ENCODE data around the gene AACS. TPM values are rescaled to one million over a fixed set of nuclear protein-coding genes. Genes with fewer than 3 reads are reported as not detected.

Gene AACS
- total and polyA plus RNA-seq, 4 donors = 3.4 to 13.6 (median 7.3) TPM

- TF ChIP-seq CTCF (IDR thresholded peaks at IDR 0.05; ENCODE audit: low read depth, low read length, missing input control) = no peak
- TF ChIP-seq YY1 (IDR thresholded peaks at IDR 0.05) = no peak
- no peak for TF ChIP-seq EGR1 (IDR thresholded peaks at IDR 0.05; ENCODE audit: low read depth in 2 of 2)
- no peak for TF ChIP-seq ATF3 (IDR thresholded peaks at IDR 0.05)
These were observed 123.8 kb downstream of the AACS start (continued) for GRCh38 chr12:125189015-125189414.

GRCh38 chr12:125189502-125189901 lies 124.3 kb downstream of the AACS start:
- Histone ChIP-seq H3K27me3 (ENCODE audit: control insufficient read depth in 4 of 4, insufficient read depth in 4 of 4, low read length in 3 of 4) (peaks cover 2 to 17% (median 7%) of the 10 kb centered on the region in 4 donors), H3K4me3 (ENCODE audit: low read depth in 1 of 3, low read length in 3 of 3) (no peak overlapping the region), H3K4me1 (ENCODE audit: control insufficient read depth in 4 of 4, insufficient read depth in 4 of 4, low read length in 3 of 4) (peaks cover 0 to 18% (median 6%) of the 10 kb centered on the region in 4 donors), H3K9me3 (ENCODE audit: control insufficient read depth in 4 of 4, low read length in 3 of 4) (no peaks in the 10 kb centered on the region), H3K36me3 (ENCODE audit: control insufficient read depth in 4 of 4, insufficient read depth in 3 of 4, low read depth in 1 of 4, low read length in 3 of 4) (no peaks in the 10 kb centered on the region), H3K27ac (ENCODE audit: low read depth in 1 of 2, low read length in 2 of 2) (no peak overlapping the region), H3K9ac (ENCODE audit: low read depth in 1 of 2, low read length in 2 of 2) (no peak overlapping the region)
- no peak for TF ChIP-seq GABPA (IDR thresholded peaks at IDR 0.05 in 1 of 2, conservative IDR thresholded peaks at IDR 0.05 in 1 of 2)
- DNase-seq (ENCODE audit: low spot score) = no peak
- 18% methylated on average over 8 of the region's 8 CpGs for WGBS

GRCh38 chr12:125191361-125192087 lies 126.3 kb downstream of the AACS start:
- TF ChIP-seq SP1 (IDR thresholded peaks at IDR 0.05) (no peak), NR2F2 (IDR thresholded peaks at IDR 0.05) (no peak), FOXA1 (IDR thresholded peaks at IDR 0.05) (no peak), RAD21 (IDR thresholded peaks at IDR 0.05) (no peak), MAX (IDR thresholded peaks at IDR 0.05) (no peak), ATF3 (IDR thresholded peaks at IDR 0.05) (no peak), ZBTB33 (IDR thresholded peaks at IDR 0.05) (no peak), HNF4A (conservative IDR thresholded peaks at IDR 0.05) (no peak), REST (IDR thresholded peaks at IDR 0.05) (no peak), CTCF (IDR thresholded peaks at IDR 0.05; ENCODE audit: low read depth, low read length, missing input control) (no peak), FOXA2 (IDR thresholded peaks at IDR 0.05) (no peak), HNF4G (IDR thresholded peaks at IDR 0.05) (no peak)
- 68% methylated on average over 10 of the region's 10 CpGs for WGBS

More at GRCh38 chr12:125191361-125192087, 126.3 kb downstream of the AACS start:
- no peaks in the 10 kb centered on the region for H3K9me3 ChIP-seq (ENCODE audit: control insufficient read depth in 4 of 4, low read length in 3 of 4)
- H3K4me3 ChIP-seq (ENCODE audit: low read depth in 1 of 3, low read length in 3 of 3) = no peak overlapping the region
- no peaks in the 10 kb centered on the region for H3K36me3 ChIP-seq (ENCODE audit: control insufficient read depth in 4 of 4, insufficient read depth in 3 of 4, low read depth in 1 of 4, low read length in 3 of 4)
- H3K27me3 ChIP-seq (ENCODE audit: control insufficient read depth in 4 of 4, insufficient read depth in 4 of 4, low read length in 3 of 4) = peaks cover 0 to 17% (median 7%) of the 10 kb centered on the region in 4 donors
- no peak overlapping the region for H3K27ac ChIP-seq (ENCODE audit: low read depth in 1 of 2, low read length in 2 of 2)
- no peak for DNase-seq (ENCODE audit: low spot score)
- H3K4me1 ChIP-seq (ENCODE audit: control insufficient read depth in 4 of 4, insufficient read depth in 4 of 4, low read length in 3 of 4) = peaks cover 0 to 9% (median 4%) of the 10 kb centered on the region in 4 donors
- no peak overlapping the region for H3K9ac ChIP-seq (ENCODE audit: low read depth in 1 of 2, low read length in 2 of 2)
